ENCODE measurements around the gene CRACR2A. TPM values are rescaled to one million over a fixed set of nuclear protein-coding genes. Genes with fewer than 3 reads are reported as not detected.

The CRACR2A gene
- total RNA-seq, 4 donors from 2014 or later = 0.47 to 1.7 (median 1.1) TPM

- ATAC-seq = no peak
- DNase-seq = no peak
- H3K4me1 ChIP-seq = no peaks in the 10 kb centered on the region
- intact Hi-C loops (cut with DNase I; ENCODE audit: low total_unique reads) = no loop called here
- no peaks in the 10 kb centered on the region for H3K9me3 ChIP-seq
- H3K27ac ChIP-seq = no peak overlapping the region
- H3K27me3 ChIP-seq = no peaks in the 10 kb centered on the region
- H3K36me3 ChIP-seq = no peaks in the 10 kb centered on the region
- in situ Hi-C loops (cut with MboI; ENCODE audit: low sequenced_read_pairs in 4 of 4) = loop anchor here in 1 of 4 donors (10.0 kb wide), 1 partner anchor 105 kb away; no protein-coding TSS in a partner anchor
- H3K4me3 ChIP-seq = no peak overlapping the region
- no peak for TF ChIP-seq POLR2A (IDR thresholded peaks at IDR 0.05)
- no peak for TF ChIP-seq CTCF (IDR thresholded peaks at IDR 0.05 in 4 of 5, conservative IDR thresholded peaks at IDR 0.05 in 1 of 5)
Observed at GRCh38 chr12:3669594-3669993, 83.3 kb downstream of the CRACR2A start.

GRCh38 chr12:3668479-3669165 is 84.3 kb downstream of the CRACR2A start:
- Histone ChIP-seq H3K36me3 (no peaks in the 10 kb centered on the region), H3K4me1 (no peaks in the 10 kb centered on the region), H3K4me3 (no peak overlapping the region), H3K9me3 (no peaks in the 10 kb centered on the region), H3K27me3 (no peaks in the 10 kb centered on the region), H3K27ac (no peak overlapping the region)
- intact Hi-C loops (cut with DNase I; ENCODE audit: low total_unique reads) = no loop called here
- in situ Hi-C loops (cut with MboI; ENCODE audit: low sequenced_read_pairs in 4 of 4) = loop anchor here in 1 of 4 donors (10.0 kb wide), 1 partner anchor 106 kb away; no protein-coding TSS in a partner anchor
- ATAC-seq = no peak
- no peak for TF ChIP-seq CTCF (IDR thresholded peaks at IDR 0.05 in 4 of 5, conservative IDR thresholded peaks at IDR 0.05 in 1 of 5)
- no peak for TF ChIP-seq POLR2A (IDR thresholded peaks at IDR 0.05)
- DNase-seq = no peak

GRCh38 chr12:3667485-3667884 is 85.4 kb downstream of the CRACR2A start:
- TF ChIP-seq CTCF (IDR thresholded peaks at IDR 0.05 in 4 of 5, conservative IDR thresholded peaks at IDR 0.05 in 1 of 5) (no peak), POLR2A (IDR thresholded peaks at IDR 0.05) (no peak)
- no peak for ATAC-seq
- DNase-seq = no peak
- Histone ChIP-seq H3K9me3 (no peaks in the 10 kb centered on the region), H3K4me3 (no peak overlapping the region), H3K4me1 (no peaks in the 10 kb centered on the region), H3K27ac (no peak overlapping the region), H3K27me3 (no peaks in the 10 kb centered on the region), H3K36me3 (no peaks in the 10 kb centered on the region)
- intact Hi-C loops (cut with DNase I; ENCODE audit: low total_unique reads) (no loop called here), in situ Hi-C loops (cut with MboI; ENCODE audit: low sequenced_read_pairs in 4 of 4) (loop anchor here in 1 of 4 donors (10.0 kb wide), 1 partner anchor 107 kb away; no protein-coding TSS in a partner anchor)

- no peaks in the 10 kb centered on the region for H3K36me3 ChIP-seq
- DNase-seq (no peak), ATAC-seq (no peak)
- H3K9me3 ChIP-seq = no peaks in the 10 kb centered on the region
- H3K27me3 ChIP-seq = no peaks in the 10 kb centered on the region
- H3K4me3 ChIP-seq = no peak overlapping the region
- no peak overlapping the region for H3K27ac ChIP-seq
- no peaks in the 10 kb centered on the region for H3K4me1 ChIP-seq
- in situ Hi-C loops (cut with MboI; ENCODE audit: low sequenced_read_pairs in 4 of 4) (loop anchor here in 1 of 4 donors (10.0 kb wide), 1 partner anchor 108 kb away; no protein-coding TSS in a partner anchor), intact Hi-C loops (cut with DNase I; ENCODE audit: low total_unique reads) (no loop called here)
- no peak for TF ChIP-seq CTCF (IDR thresholded peaks at IDR 0.05 in 4 of 5, conservative IDR thresholded peaks at IDR 0.05 in 1 of 5)
- TF ChIP-seq POLR2A (IDR thresholded peaks at IDR 0.05) = no peak
Observed at GRCh38 chr12:3666441-3666840, 86.5 kb downstream of the CRACR2A start.
